ENCODE results near the gene MIA2. TPM values are rescaled to one million over a fixed set of nuclear protein-coding genes. Genes with fewer than 3 reads are reported as not detected.
A peak's percentile ranks its signal among the peaks of the same experiment; 100 is the strongest.

The MIA2 gene
- total and polyA plus RNA-seq, 4 donors, result 24.9 to 32.2 (median 28.3) TPM

GRCh38 chr14:39265806-39266524, 32.2 kb downstream of the MIA2 start:
- 4 to 10% methylated on average over 14 of the region's 14 CpGs for WGBS, 2 donors
- no peaks in the 10 kb centered on the region for H3K36me3 ChIP-seq (ENCODE audit: control insufficient read depth in 4 of 4, insufficient read depth in 4 of 4, low read length in 4 of 4)
- ATAC-seq (ENCODE audit: insufficient read depth, low FRiP score), result no peak

DNA sequence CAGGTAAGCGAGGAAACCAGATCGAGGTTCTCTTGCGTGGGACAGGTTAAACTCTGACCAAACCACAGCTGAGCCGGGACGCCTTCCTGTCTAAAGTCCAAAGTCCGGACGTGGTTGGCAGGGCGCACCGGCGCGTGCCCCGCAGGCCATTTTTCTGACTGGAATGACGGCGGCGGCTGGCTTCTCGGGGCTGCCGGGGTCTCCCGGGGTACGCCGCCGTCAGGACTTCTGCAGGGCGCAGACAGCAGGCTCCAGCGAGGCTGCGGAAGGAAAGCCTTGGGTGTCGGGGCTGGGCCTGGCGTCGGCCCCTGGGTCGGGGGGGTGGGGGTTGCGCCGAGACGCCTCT, 32.8 kb downstream of the MIA2 start:
- Histone ChIP-seq H3K4me3 (peak overlapping the region; percentile 97), H3K27me3 (ENCODE audit: control insufficient read depth in 3 of 3, insufficient read depth in 3 of 3, low read length in 2 of 3) (no peaks in the 10 kb centered on the region), H3K9ac (ENCODE audit: insufficient read depth in 1 of 2, low read length in 2 of 2) (peak overlapping the region; percentile 78 to 93), H3K27ac (ENCODE audit: low read depth in 1 of 2, low read length in 1 of 2) (peak overlapping the region; percentile 96 to 100), H3K4me1 (ENCODE audit: control insufficient read depth in 5 of 5, insufficient read depth in 5 of 5, low read length in 5 of 5) (peaks cover 0 to 26% (median 7%) of the 10 kb centered on the region in 5 donors), H3K36me3 (ENCODE audit: control insufficient read depth in 4 of 4, insufficient read depth in 4 of 4, low read length in 4 of 4) (no peaks in the 10 kb centered on the region), H3K9me3 (ENCODE audit: control insufficient read depth in 4 of 4, insufficient read depth in 3 of 4, low read length in 3 of 4) (no peaks in the 10 kb centered on the region)
- 0 to 1% methylated on average over 29 to 31 of the region's 31 CpGs for whole genome bisulfite sequencing, 2 donors
- TF ChIP-seq CTCF (IDR thresholded peaks at IDR 0.05; ENCODE audit: control extremely low read depth, extremely low read depth), result no peak
- no peak for DNase-seq
- ATAC-seq (ENCODE audit: insufficient read depth, low FRiP score), result peak; percentile 63

More at GRCh38 chr14:39265806-39266524, 32.2 kb downstream of the MIA2 start:
- H3K9me3 ChIP-seq (ENCODE audit: control insufficient read depth in 4 of 4, insufficient read depth in 3 of 4, low read length in 3 of 4), result no peaks in the 10 kb centered on the region
- no peaks in the 10 kb centered on the region for H3K27me3 ChIP-seq (ENCODE audit: control insufficient read depth in 3 of 3, insufficient read depth in 3 of 3, low read length in 2 of 3)
- peak overlapping the region; percentile 96 to 100 for H3K27ac ChIP-seq (ENCODE audit: low read depth in 1 of 2, low read length in 1 of 2)
- no peak for TF ChIP-seq CTCF (IDR thresholded peaks at IDR 0.05; ENCODE audit: control extremely low read depth, extremely low read depth)
- H3K9ac ChIP-seq (ENCODE audit: insufficient read depth in 1 of 2, low read length in 2 of 2), result peak overlapping the region; percentile 65 to 78
- no peak for DNase-seq
- H3K4me1 ChIP-seq (ENCODE audit: control insufficient read depth in 5 of 5, insufficient read depth in 5 of 5, low read length in 5 of 5), result peaks cover 0 to 26% (median 7%) of the 10 kb centered on the region in 5 donors
- H3K4me3 ChIP-seq, result peak overlapping the region; percentile 97

DNA sequence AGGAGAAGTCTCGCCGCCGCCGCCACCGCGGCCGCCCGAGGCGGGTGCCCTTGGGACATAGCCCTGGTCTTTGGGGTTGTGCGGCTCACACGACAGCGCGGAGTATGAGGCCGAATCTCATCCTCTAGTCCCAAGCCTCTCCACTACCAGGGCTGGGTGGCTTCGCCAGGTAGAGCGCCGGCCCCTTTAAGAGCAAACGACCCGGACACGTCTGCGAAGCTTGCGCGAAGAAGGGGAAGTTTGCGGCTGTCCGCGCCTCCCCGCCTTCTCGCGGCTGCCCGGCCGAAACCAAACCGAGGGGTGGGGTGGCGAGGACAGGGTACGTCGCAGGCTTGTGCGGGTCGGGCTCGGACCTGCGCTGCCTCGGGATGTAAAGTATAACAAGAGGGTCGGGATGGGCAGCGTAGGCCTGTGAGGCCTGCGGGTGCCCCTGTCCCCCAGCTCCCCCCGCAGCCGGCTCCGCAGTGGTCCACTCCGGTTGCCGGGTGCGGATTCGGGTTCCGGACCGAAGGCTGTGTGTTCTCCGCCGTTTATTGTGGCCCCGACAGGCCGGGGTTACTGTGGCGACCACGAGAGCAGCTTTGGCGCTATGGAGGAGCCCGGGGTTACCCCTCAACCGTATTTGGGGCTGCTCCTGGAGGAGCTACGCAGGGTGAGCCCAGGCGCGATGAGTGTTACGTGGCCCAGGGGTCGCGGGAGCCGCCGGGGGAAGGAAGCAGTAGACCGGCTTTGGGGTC, 33.3 kb downstream of the MIA2 start:
- 0% methylated on average over 68 to 70 of the region's 70 CpGs for WGBS, 2 donors
- Histone ChIP-seq H3K9me3 (ENCODE audit: control insufficient read depth in 4 of 4, insufficient read depth in 3 of 4, low read length in 3 of 4) (no peaks in the 10 kb centered on the region), H3K9ac (ENCODE audit: insufficient read depth in 1 of 2, low read length in 2 of 2) (peak overlapping the region; percentile 78 to 93), H3K27me3 (ENCODE audit: control insufficient read depth in 3 of 3, insufficient read depth in 3 of 3, low read length in 2 of 3) (no peaks in the 10 kb centered on the region), H3K36me3 (ENCODE audit: control insufficient read depth in 4 of 4, insufficient read depth in 4 of 4, low read length in 4 of 4) (no peaks in the 10 kb centered on the region), H3K4me3 (peak overlapping the region; percentile 97), H3K27ac (ENCODE audit: low read depth in 1 of 2, low read length in 1 of 2) (peak overlapping the region; percentile 96 to 100), H3K4me1 (ENCODE audit: control insufficient read depth in 5 of 5, insufficient read depth in 5 of 5, low read length in 5 of 5) (peaks cover 0 to 26% (median 7%) of the 10 kb centered on the region in 5 donors)
- no peak for TF ChIP-seq CTCF (IDR thresholded peaks at IDR 0.05; ENCODE audit: control extremely low read depth, extremely low read depth)
- ATAC-seq (ENCODE audit: insufficient read depth, low FRiP score) (peak; percentile 93), DNase-seq (peak; percentile 86 to 91 (median 90))

Data from lung (tissue), 12 donors.